A673 (cell line): Measurements from ENCODE around the gene CETP. TPM values are rescaled to one million over a fixed set of nuclear protein-coding genes. Genes with fewer than 3 reads are reported as not detected.

ENCODE experiments used
- BruUV-seq: library from RNA; stranded (reverse); fragments of 400-500 nt; replicated peaks from 2 replicates; lab custom pipeline; 2021; lab: Mats Ljungman, UMichigan
- CTCF ChIA-PET: fragments of 300-600 bp; sonication (Branson Sonifier 250); formaldehyde crosslinking; loops from one replicate; lab custom pipeline; 2022; ENCODE audit warnings: antibody characterized with exemption; lab: Charles Lee
- POLR2A ChIA-PET: fragments of 300-600 bp; sonication (Branson Sonifier 250); formaldehyde crosslinking; loops from one replicate; lab custom pipeline; 2022; ENCODE audit warnings: antibody characterized with exemption; ENCODE audit not compliant: low non-redundant PET; lab: Charles Lee
- DNase-seq: peaks from one replicate; pipeline ENCODE4 v3.0.0-alpha.2; 2015; ENCODE audit warnings: low spot score
- H3K27ac ChIP-seq: fragments of 200-600 bp; sonication (generic); 2 replicates; pipeline ENCODE4 v1.5.1; 2016; ENCODE audit warnings: mixed run types, low read depth, mild to moderate bottlenecking, mixed read lengths, antibody characterized with exemption, low read length; ENCODE audit not compliant: poor library complexity, severe bottlenecking
- H3K27me3 ChIP-seq: fragments of 200-600 bp; sonication (generic); replicated peaks from 2 replicates; pipeline ENCODE4 v1.6.1; 2017; ENCODE audit warnings: mixed run types, low read depth, mild to moderate bottlenecking, mixed read lengths, antibody characterized with exemption, low read length; ENCODE audit not compliant: insufficient read depth, poor library complexity
- H3K36me3 ChIP-seq: fragments of 200-600 bp; sonication (generic); 2 replicates; pipeline ENCODE4 v1.6.1; 2016; ENCODE audit warnings: mixed run types, mild to moderate bottlenecking, mixed read lengths, antibody characterized with exemption, low read length; ENCODE audit not compliant: insufficient read depth, poor library complexity, severe bottlenecking
- H3K4me1 ChIP-seq: fragments of 200-600 bp; sonication (generic); 2 replicates; pipeline ENCODE4 v1.6.1; 2017; ENCODE audit warnings: mixed run types, mild to moderate bottlenecking, mixed read lengths, antibody characterized with exemption, low read length; ENCODE audit not compliant: insufficient read depth, poor library complexity, severe bottlenecking
- H3K4me3 ChIP-seq: fragments of 200-600 bp; sonication (generic); 2 replicates; pipeline ENCODE4 v1.5.1; 2016; ENCODE audit warnings: low read depth, mixed run types, mild to moderate bottlenecking, mixed read lengths, low read length; ENCODE audit not compliant: poor library complexity, severe bottlenecking
- H3K9me3 ChIP-seq: fragments of 200-600 bp; sonication (generic); 2 replicates; pipeline ENCODE4 v1.6.1; 2016; ENCODE audit warnings: mixed run types, low read depth, mild to moderate bottlenecking, mixed read lengths, antibody characterized with exemption, low read length; ENCODE audit not compliant: poor library complexity, severe bottlenecking
- EZH2 ChIP-seq: fragments of 200-600 bp; sonication (generic); IDR thresholded peaks from 2 replicates; pipeline ENCODE4 v1.6.1; 2017; ENCODE audit warnings: borderline replicate concordance, low read depth, mild to moderate bottlenecking, mixed read lengths, antibody characterized with exemption, low read length; ENCODE audit not compliant: poor library complexity, severe bottlenecking
- intact Hi-C: fragments of 100-400 bp; cut with micrococcal nuclease; formaldehyde crosslinking; loops from one replicate; pipeline ENCODE4 v1.10.0; 2022; ENCODE audit not compliant: unreplicated experiment
- total RNA-seq: library from RNA; stranded (reverse); gene quantifications from 2 replicates; pipeline ENCODE4 v1.2.3, GENCODE V29; 2021
- TF ChIP-seq, protein P1 (sequence below): fragments of 300-800, 200-600 bp; sonication (generic); conservative IDR thresholded peaks from 2 replicates; pipeline ENCODE4 v1.5.1; 2017; ENCODE audit warnings: low read depth, mild to moderate bottlenecking, antibody characterized with exemption, low read length, moderate library complexity, mixed read lengths

CETP gene
- total RNA-seq, 1 experiment from 2014 or later = not detected

DNA sequence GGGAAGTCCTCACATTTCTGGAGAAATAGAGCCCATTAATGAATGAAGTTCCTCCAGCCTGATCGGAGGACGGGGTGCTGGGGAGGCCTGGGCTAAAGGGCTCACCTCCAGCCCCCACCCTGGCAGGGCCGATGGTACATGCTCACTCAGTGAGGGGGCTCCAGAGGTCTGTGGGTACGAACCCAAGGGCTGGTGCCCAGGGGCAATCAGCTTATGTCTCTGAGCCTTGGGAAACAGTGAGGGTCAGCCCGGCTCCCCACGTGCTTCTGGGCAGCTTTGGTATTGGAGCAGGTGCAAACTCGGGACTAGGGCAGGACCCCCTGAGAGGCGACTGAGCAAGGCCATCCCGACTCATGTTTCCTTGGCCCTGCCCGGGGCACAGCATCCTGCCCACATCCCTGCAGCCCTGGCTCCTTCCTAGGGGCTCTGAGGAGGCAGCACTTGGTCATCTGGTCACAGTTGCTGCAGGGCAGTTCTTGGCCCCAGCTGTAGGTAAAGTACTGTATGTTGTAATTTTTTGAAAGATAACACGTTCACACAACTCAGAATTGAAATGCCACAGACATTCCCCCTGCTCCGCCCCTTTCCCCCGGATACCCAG is 969 bp upstream of the CETP start:
- intact Hi-C loops = loop anchor here (5.0 kb wide), 1 partner anchor 107 kb away; no protein-coding TSS in a partner anchor
- CTCF ChIA-PET = no interaction called here

DNA sequence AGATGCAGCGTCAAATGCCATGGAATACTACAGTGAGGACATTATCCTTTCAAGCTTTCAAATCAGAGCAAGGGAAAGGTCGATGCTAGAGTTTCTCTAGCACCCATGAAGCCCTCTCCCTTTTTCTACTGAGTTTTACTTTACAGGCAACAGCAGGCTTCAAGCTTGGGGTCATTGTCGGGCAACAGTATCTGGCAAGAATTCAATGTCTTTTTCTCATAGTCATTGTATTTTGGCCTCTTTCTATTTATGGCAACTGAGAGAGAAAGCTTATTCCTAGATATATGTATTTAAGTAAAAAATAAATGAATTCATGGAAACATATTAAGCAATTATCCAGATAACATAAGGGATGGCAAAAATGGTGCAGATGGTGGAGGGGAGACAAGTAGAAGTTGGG is 364 bp upstream of the CETP start:
- Histone ChIP-seq H3K4me3 (no peak overlapping the region), H3K4me1 (peaks cover 4% of the 10 kb centered on the region), H3K36me3 (no peaks in the 10 kb centered on the region), H3K27ac (no peak overlapping the region), H3K9me3 (no peaks in the 10 kb centered on the region), H3K27me3 (no peaks in the 10 kb centered on the region)
- no peak for TF ChIP-seq EZH2
- TF ChIP-seq, protein P1, sequence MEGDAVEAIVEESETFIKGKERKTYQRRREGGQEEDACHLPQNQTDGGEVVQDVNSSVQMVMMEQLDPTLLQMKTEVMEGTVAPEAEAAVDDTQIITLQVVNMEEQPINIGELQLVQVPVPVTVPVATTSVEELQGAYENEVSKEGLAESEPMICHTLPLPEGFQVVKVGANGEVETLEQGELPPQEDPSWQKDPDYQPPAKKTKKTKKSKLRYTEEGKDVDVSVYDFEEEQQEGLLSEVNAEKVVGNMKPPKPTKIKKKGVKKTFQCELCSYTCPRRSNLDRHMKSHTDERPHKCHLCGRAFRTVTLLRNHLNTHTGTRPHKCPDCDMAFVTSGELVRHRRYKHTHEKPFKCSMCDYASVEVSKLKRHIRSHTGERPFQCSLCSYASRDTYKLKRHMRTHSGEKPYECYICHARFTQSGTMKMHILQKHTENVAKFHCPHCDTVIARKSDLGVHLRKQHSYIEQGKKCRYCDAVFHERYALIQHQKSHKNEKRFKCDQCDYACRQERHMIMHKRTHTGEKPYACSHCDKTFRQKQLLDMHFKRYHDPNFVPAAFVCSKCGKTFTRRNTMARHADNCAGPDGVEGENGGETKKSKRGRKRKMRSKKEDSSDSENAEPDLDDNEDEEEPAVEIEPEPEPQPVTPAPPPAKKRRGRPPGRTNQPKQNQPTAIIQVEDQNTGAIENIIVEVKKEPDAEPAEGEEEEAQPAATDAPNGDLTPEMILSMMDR = no peak
- intact Hi-C loops = loop anchor here (5.0 kb wide), 1 partner anchor 106 kb away; no protein-coding TSS in a partner anchor
- POLR2A ChIA-PET = no interaction called here
- CTCF ChIA-PET = no interaction called here
- BruUV-seq = no TSS peak
- DNase-seq = no peak

More for the DNA sequence above, 969 bp upstream of the CETP start:
- TF ChIP-seq EZH2 = no peak
- TF ChIP-seq, protein P1 = no peak
- Histone ChIP-seq H3K9me3 (no peaks in the 10 kb centered on the region), H3K4me3 (no peak overlapping the region), H3K27ac (no peak overlapping the region), H3K4me1 (peaks cover under 1% of the 10 kb centered on the region), H3K27me3 (no peaks in the 10 kb centered on the region), H3K36me3 (no peaks in the 10 kb centered on the region)
- POLR2A ChIA-PET = no interaction called here
- no peak for DNase-seq
- no TSS peak for BruUV-seq

DNA sequence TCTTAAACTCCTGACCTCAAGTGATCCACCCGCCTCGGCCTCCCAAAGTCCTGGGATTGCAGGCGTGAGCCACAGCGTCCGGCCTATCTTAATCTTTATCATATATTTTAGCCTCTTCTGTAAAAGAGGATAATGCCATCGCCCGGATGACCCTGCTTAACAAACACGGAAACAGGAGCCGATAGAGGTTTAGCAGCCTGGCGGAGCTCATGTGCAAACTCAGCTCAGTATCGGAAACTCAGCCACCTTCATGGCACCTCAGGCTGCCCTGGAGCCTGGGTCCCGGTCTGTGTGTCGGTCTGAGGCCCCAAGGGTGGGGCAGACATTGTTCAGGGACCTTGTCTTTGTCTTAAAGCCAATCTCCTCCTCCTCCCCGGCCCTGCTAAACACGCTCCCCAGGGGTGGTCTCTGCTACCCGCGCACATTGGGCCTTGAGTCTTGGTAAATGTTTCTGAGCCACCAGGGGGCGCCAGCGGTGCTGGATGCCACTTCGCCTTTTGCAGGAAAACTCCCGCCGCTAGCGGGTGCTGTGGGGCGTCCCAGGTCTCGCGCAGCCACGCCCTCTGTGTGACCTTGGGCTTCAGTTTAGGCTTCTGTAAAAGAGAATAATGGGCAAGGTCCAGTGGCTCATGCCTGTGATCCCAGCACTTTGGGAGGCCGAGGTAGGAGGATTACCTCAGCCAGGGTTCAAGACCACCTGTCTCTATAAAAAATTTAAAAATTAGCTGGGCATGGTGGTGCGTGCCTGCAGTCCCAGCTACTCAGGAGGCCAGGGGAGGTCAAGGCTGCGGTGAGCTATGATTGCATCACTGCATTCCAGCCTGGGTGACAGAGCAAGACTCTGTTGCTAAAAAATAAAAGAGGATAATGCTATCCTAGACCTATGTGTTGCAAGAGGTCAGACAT is 2.7 kb downstream of the CETP start:
- Histone ChIP-seq H3K27me3 (no peaks in the 10 kb centered on the region), H3K36me3 (no peaks in the 10 kb centered on the region), H3K4me3 (no peak overlapping the region), H3K27ac (no peak overlapping the region), H3K4me1 (peaks cover 4% of the 10 kb centered on the region), H3K9me3 (no peaks in the 10 kb centered on the region)
- ChIA-PET POLR2A (no interaction called here), CTCF (interaction anchor here (0.6 to 1.0 kb wide), 3 partner anchors 9 to 128 kb away, joined by 3 to 5 read pairs (median 3); partner anchors contain the start of gene CPNE2)
- TF ChIP-seq EZH2 = no peak
- TF ChIP-seq, protein P1 = peak; percentile 99
- no TSS peak for BruUV-seq
- DNase-seq = peak; percentile 92
- intact Hi-C loops = loop anchor here (1.0 to 5.0 kb wide), 2 partner anchors 103 to 204 kb away; no protein-coding TSS in a partner anchor
